ENCODE data around the gene CDCA8. TPM values are rescaled to one million over a fixed set of nuclear protein-coding genes. Genes with fewer than 3 reads are reported as not detected.

Gene CDCA8
- polyA plus RNA-seq, 1 donor (not counting 4 experiments of a cell fraction or from before 2014, with no cell fraction given): 15.1 TPM

GRCh38 chr1:37718181-37718900 lies 26.0 kb downstream of the CDCA8 start:
- no peak for FAIRE-seq
- no peak for TF ChIP-seq CTCF (optimal IDR thresholded peaks at IDR 0.05 in 1 of 3, IDR thresholded peaks at IDR 0.05 in 1 of 3, conservative IDR thresholded peaks at IDR 0.05 in 1 of 3; ENCODE audit: extremely low read depth in 1 of 3, insufficient read depth in 2 of 3, low read length in 3 of 3)
- no peak for TF ChIP-seq EZH2 (IDR thresholded peaks at IDR 0.05; ENCODE audit: low read length)
- H3K9me1 ChIP-seq (ENCODE audit: control insufficient read depth, extremely low read depth, insufficient read depth, low read length): no peaks in the 10 kb centered on the region
- H4K20me1 ChIP-seq (ENCODE audit: control insufficient read depth, extremely low read depth, insufficient read depth, low read length): no peaks in the 10 kb centered on the region
- dilution Hi-C loops (cut with MboI; ENCODE audit: extremely low pct_ligation_motif_present, low sequenced_read_pairs): no loop called here
- no peaks in the 10 kb centered on the region for H3K36me3 ChIP-seq (ENCODE audit: control insufficient read depth in 2 of 2, extremely low read depth in 1 of 2, insufficient read depth in 2 of 2, low read length in 2 of 2)
- H3K27me3 ChIP-seq (ENCODE audit: control insufficient read depth, extremely low read depth, insufficient read depth, low read length): no peaks in the 10 kb centered on the region
- peak overlapping the region; percentile 35 for H3K4me2 ChIP-seq (ENCODE audit: control insufficient read depth, extremely low read depth, insufficient read depth, low read depth, low read length)
- H3K9ac ChIP-seq (ENCODE audit: control insufficient read depth, extremely low read depth, insufficient read depth, low read length): no peak overlapping the region
- H3K4me3 ChIP-seq (ENCODE audit: control insufficient read depth in 2 of 3, extremely low read depth in 1 of 3, insufficient read depth in 2 of 3, low read depth in 1 of 3, low read length in 3 of 3): no peak overlapping the region
- H3K27ac ChIP-seq (ENCODE audit: control insufficient read depth, insufficient read depth, low read length): no peak overlapping the region
- DNase-seq (ENCODE audit: low read depth, low spot score): no peak
- no peaks in the 10 kb centered on the region for H3K79me2 ChIP-seq (ENCODE audit: control insufficient read depth, insufficient read depth, low read length)
- H3K4me1 ChIP-seq (ENCODE audit: control insufficient read depth, extremely low read depth, insufficient read depth, low read length): peaks cover 12% of the 10 kb centered on the region
- H3K9me3 ChIP-seq (ENCODE audit: control insufficient read depth, low read depth, low read length): no peaks in the 10 kb centered on the region
- H2AFZ ChIP-seq (ENCODE audit: control insufficient read depth, low read length): peak overlapping the region; percentile 11

- FAIRE-seq (peak; percentile 93), DNase-seq (ENCODE audit: low read depth, low spot score) (peak; percentile 32)
Measured at GRCh38 chr1:37718901-37719571, 26.7 kb downstream of the CDCA8 start.

More at GRCh38 chr1:37718901-37719571, 26.7 kb downstream of the CDCA8 start:
- Histone ChIP-seq H4K20me1 (ENCODE audit: control insufficient read depth, extremely low read depth, insufficient read depth, low read length) (no peaks in the 10 kb centered on the region), H3K79me2 (ENCODE audit: control insufficient read depth, insufficient read depth, low read length) (no peaks in the 10 kb centered on the region), H3K4me1 (ENCODE audit: control insufficient read depth, extremely low read depth, insufficient read depth, low read length) (peaks cover 12% of the 10 kb centered on the region), H3K4me3 (ENCODE audit: control insufficient read depth in 2 of 3, extremely low read depth in 1 of 3, insufficient read depth in 2 of 3, low read depth in 1 of 3, low read length in 3 of 3) (no peak overlapping the region), H3K27me3 (ENCODE audit: control insufficient read depth, extremely low read depth, insufficient read depth, low read length) (no peaks in the 10 kb centered on the region), H2AFZ (ENCODE audit: control insufficient read depth, low read length) (peak overlapping the region; percentile 11), H3K4me2 (ENCODE audit: control insufficient read depth, extremely low read depth, insufficient read depth, low read depth, low read length) (peak overlapping the region; percentile 55), H3K27ac (ENCODE audit: control insufficient read depth, insufficient read depth, low read length) (no peak overlapping the region), H3K9me1 (ENCODE audit: control insufficient read depth, extremely low read depth, insufficient read depth, low read length) (no peaks in the 10 kb centered on the region), H3K36me3 (ENCODE audit: control insufficient read depth in 2 of 2, extremely low read depth in 1 of 2, insufficient read depth in 2 of 2, low read length in 2 of 2) (no peaks in the 10 kb centered on the region), H3K9me3 (ENCODE audit: control insufficient read depth, low read depth, low read length) (no peaks in the 10 kb centered on the region), H3K9ac (ENCODE audit: control insufficient read depth, extremely low read depth, insufficient read depth, low read length) (no peak overlapping the region)
- no peak for TF ChIP-seq CTCF (optimal IDR thresholded peaks at IDR 0.05 in 1 of 3, IDR thresholded peaks at IDR 0.05 in 1 of 3, conservative IDR thresholded peaks at IDR 0.05 in 1 of 3; ENCODE audit: extremely low read depth in 1 of 3, insufficient read depth in 2 of 3, low read length in 3 of 3)
- no peak for TF ChIP-seq EZH2 (IDR thresholded peaks at IDR 0.05; ENCODE audit: low read length)
- dilution Hi-C loops (cut with MboI; ENCODE audit: extremely low pct_ligation_motif_present, low sequenced_read_pairs): no loop called here

Data from keratinocyte (primary cell).